Esophagus squamous epithelium (tissue), 5 donors: ENCODE results near the gene PHC3. TPM values are rescaled to one million over a fixed set of nuclear protein-coding genes. Genes with fewer than 3 reads are reported as not detected.

Experiments
- DNase-seq: peaks from one replicate; lab custom pipeline; 2025; lab: John Stamatoyannopoulos, UW
- H3K27ac ChIP-seq, 4 donors: fragments of 200-600 bp; sonication (generic); one replicate each; pipeline ENCODE4 v1.5.1; 2016 to 2019; ENCODE audit warnings: mild to moderate bottlenecking in 1 of 4
- H3K27me3 ChIP-seq, 4 donors: fragments of 200-600 bp; sonication (generic); 1 replicate in 3 of 4; 2 replicates in 1 of 4; pipeline versions ENCODE4 v1.5.1 to v1.6.0; 2017 to 2021; ENCODE audit warnings: antibody characterized with exemption in 1 of 4
- H3K36me3 ChIP-seq, 3 donors: fragments of 200-600 bp; sonication (generic); one replicate each; pipeline ENCODE4 v1.5.1; 2016 to 2019
- H3K4me1 ChIP-seq, 3 donors: fragments of 200-600 bp; sonication (generic); one replicate each; pipeline ENCODE4 v1.5.1; 2017 to 2019
- H3K4me3 ChIP-seq, 4 donors: fragments of 200-600 bp; sonication (generic); 1 replicate in 3 of 4; 2 replicates in 1 of 4; pipeline ENCODE4 v1.5.1; 2016 to 2019; ENCODE audit warnings: mild to moderate bottlenecking in 2 of 4, moderate library complexity in 1 of 4
- H3K9me3 ChIP-seq, 3 donors: fragments of 200-600 bp; sonication (generic); one replicate each; pipeline ENCODE4 v1.5.1; 2016 to 2019
- CTCF ChIP-seq, 6 experiments: fragments of 450-650 bp in 4 of 6; fragments of 200-600 bp in 2 of 6; sonication (generic) in 2 of 6; IDR thresholded peaks; one replicate each; pipeline ENCODE4 v1.5.1; 2016 to 2019; ENCODE audit warnings: antibody characterized with exemption in 6 of 6, mild to moderate bottlenecking in 4 of 6, moderate library complexity in 4 of 6
- POLR2A ChIP-seq, 4 donors: fragments of 450-650 bp; IDR thresholded peaks; one replicate each; pipeline ENCODE4 v1.6.1; 2017; ENCODE audit warnings: antibody characterized with exemption in 4 of 4, mild to moderate bottlenecking in 4 of 4, moderate library complexity in 3 of 4
- WGBS, 2 donors: methylation state at CpG; one replicate each; pipeline ENCODE4 v1.1.5; 2018; 5-methylcytosine and 5-hydroxymethylcytosine counted together
- intact Hi-C: fragments of 100-400 bp; cut with DNase I; formaldehyde crosslinking; loops from one replicate; pipeline ENCODE4 v1.15.0; 2022
- total RNA-seq, 4 donors: library from RNA; depleted of rRNA; stranded (reverse); fragments of >200 nt; gene quantifications; one replicate each; pipeline ENCODE4 v1.1.0, GENCODE V29; 2016
- donor health status: DM: yes; HTN: yes; CAD: no.

Gene PHC3
- total RNA-seq, 4 donors from 2014 or later: 22.1 to 47.7 (median 25.4) TPM

GRCh38 chr3:170222647-170223541 is 41.4 kb upstream of the PHC3 start:
- WGBS, 2 donors: 2 to 3% methylated on average over 20 to 26 of the region's 42 CpGs
- Histone ChIP-seq H3K4me1 (peaks cover 9 to 55% (median 36%) of the 10 kb centered on the region in 3 donors), H3K4me3 (peak overlapping the region; percentile 76 to 100 (median 89)), H3K36me3 (no peaks in the 10 kb centered on the region), H3K27ac (peak overlapping the region; percentile 91 to 97 (median 96)), H3K9me3 (no peaks in the 10 kb centered on the region), H3K27me3 (no peaks in the 10 kb centered on the region)
- intact Hi-C loops: no loop called here
- TF ChIP-seq CTCF (IDR thresholded peaks at IDR 0.05) (peak in 3 of 6 experiments; percentile 21 to 42 (median 22)), POLR2A (IDR thresholded peaks at IDR 0.05) (no peak)
- DNase-seq: peak; percentile 3

GRCh38 chr3:170221924-170222646 is 40.6 kb upstream of the PHC3 start, which contains the start of gene PRKCI:
Gene PRKCI (plus strand): TSS chr3:170222424. CDS start chr3:170222670, 246 bp downstream.
- DNase-seq: peak; percentile 55
- Histone ChIP-seq H3K27ac (peak within 1 kb of the TSS; percentile 91 to 97 (median 96)), H3K9me3 (no peaks in the 10 kb centered on the region), H3K4me3 (peak within 1 kb of the TSS; percentile 76 to 100 (median 89)), H3K4me1 (peaks cover 9 to 47% (median 29%) of the 10 kb centered on the region in 3 donors), H3K36me3 (no peaks in the 10 kb centered on the region), H3K27me3 (no peaks in the 10 kb centered on the region)
- TF ChIP-seq CTCF (IDR thresholded peaks at IDR 0.05): peak in 1 of 6 experiments; percentile 13
- TF ChIP-seq POLR2A (IDR thresholded peaks at IDR 0.05): peak in 3 of 4 donors; percentile 82 to 95 (median 84)
- intact Hi-C loops: no loop called here
- WGBS, 2 donors: 0% methylated on average over 13 to 21 of the region's 60 CpGs

GRCh38 chr3:170220871-170221270 is 39.3 kb upstream of the PHC3 start:
- WGBS, 2 donors: 75 to 81% methylated on average over 4 of the region's 4 CpGs
- Histone ChIP-seq H3K9me3 (no peaks in the 10 kb centered on the region), H3K27me3 (no peaks in the 10 kb centered on the region), H3K4me3 (no peak overlapping the region), H3K4me1 (peaks cover 5 to 35% (median 17%) of the 10 kb centered on the region in 3 donors), H3K36me3 (no peaks in the 10 kb centered on the region), H3K27ac (no peak overlapping the region)
- no peak for TF ChIP-seq CTCF (IDR thresholded peaks at IDR 0.05)
- no peak for TF ChIP-seq POLR2A (IDR thresholded peaks at IDR 0.05)
- DNase-seq: no peak
- intact Hi-C loops: no loop called here

GRCh38 chr3:170219850-170220249 is 38.3 kb upstream of the PHC3 start:
- intact Hi-C loops: no loop called here
- 88 to 100% methylated on average over 1 of the region's 1 CpG for WGBS, 2 donors
- no peak overlapping the region for H3K27ac ChIP-seq
- no peak overlapping the region for H3K4me3 ChIP-seq
- H3K4me1 ChIP-seq: peaks cover 5 to 25% (median 16%) of the 10 kb centered on the region in 3 donors
- TF ChIP-seq POLR2A (IDR thresholded peaks at IDR 0.05) (no peak), CTCF (IDR thresholded peaks at IDR 0.05) (no peak)
- no peaks in the 10 kb centered on the region for H3K27me3 ChIP-seq
- H3K36me3 ChIP-seq: no peaks in the 10 kb centered on the region
- no peak for DNase-seq
- H3K9me3 ChIP-seq: no peaks in the 10 kb centered on the region
